ENCODE data around the gene ATXN1. TPM values are rescaled to one million over a fixed set of nuclear protein-coding genes. Genes with fewer than 3 reads are reported as not detected.

The ATXN1 gene
- total RNA-seq, 1 experiment from 2014 or later, result 25.6 TPM

GRCh38 chr6:16305246-16305725, 456.0 kb downstream of the ATXN1 start:
- H3K9me3 ChIP-seq (ENCODE audit: low read depth, low read length, poor library complexity, severe bottlenecking), result no peaks in the 10 kb centered on the region
- BruUV-seq (replicated peaks), result no TSS peak
- CTCF ChIA-PET, result no interaction called here
- no peak overlapping the region for H3K27ac ChIP-seq (ENCODE audit: low read depth, low read length, poor library complexity, severe bottlenecking)
- no peaks in the 10 kb centered on the region for H3K27me3 ChIP-seq (replicated peaks; ENCODE audit: insufficient read depth, low read depth, low read length, poor library complexity)
- H3K4me1 ChIP-seq (ENCODE audit: insufficient read depth, low read length, poor library complexity, severe bottlenecking), result no peaks in the 10 kb centered on the region
- H3K36me3 ChIP-seq (ENCODE audit: insufficient read depth, low read length, poor library complexity, severe bottlenecking), result no peaks in the 10 kb centered on the region
- DNase-seq (ENCODE audit: low spot score), result no peak
- intact Hi-C loops (cut with micrococcal nuclease; ENCODE audit: unreplicated experiment), result no loop called here
- H3K4me3 ChIP-seq (ENCODE audit: low read depth, low read length, poor library complexity, severe bottlenecking), result no peak overlapping the region
- TF ChIP-seq, protein P1, sequence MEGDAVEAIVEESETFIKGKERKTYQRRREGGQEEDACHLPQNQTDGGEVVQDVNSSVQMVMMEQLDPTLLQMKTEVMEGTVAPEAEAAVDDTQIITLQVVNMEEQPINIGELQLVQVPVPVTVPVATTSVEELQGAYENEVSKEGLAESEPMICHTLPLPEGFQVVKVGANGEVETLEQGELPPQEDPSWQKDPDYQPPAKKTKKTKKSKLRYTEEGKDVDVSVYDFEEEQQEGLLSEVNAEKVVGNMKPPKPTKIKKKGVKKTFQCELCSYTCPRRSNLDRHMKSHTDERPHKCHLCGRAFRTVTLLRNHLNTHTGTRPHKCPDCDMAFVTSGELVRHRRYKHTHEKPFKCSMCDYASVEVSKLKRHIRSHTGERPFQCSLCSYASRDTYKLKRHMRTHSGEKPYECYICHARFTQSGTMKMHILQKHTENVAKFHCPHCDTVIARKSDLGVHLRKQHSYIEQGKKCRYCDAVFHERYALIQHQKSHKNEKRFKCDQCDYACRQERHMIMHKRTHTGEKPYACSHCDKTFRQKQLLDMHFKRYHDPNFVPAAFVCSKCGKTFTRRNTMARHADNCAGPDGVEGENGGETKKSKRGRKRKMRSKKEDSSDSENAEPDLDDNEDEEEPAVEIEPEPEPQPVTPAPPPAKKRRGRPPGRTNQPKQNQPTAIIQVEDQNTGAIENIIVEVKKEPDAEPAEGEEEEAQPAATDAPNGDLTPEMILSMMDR (conservative IDR thresholded peaks at IDR 0.05; ENCODE audit: low read depth, low read length), result no peak
- no peak for TF ChIP-seq EZH2 (IDR thresholded peaks at IDR 0.05; ENCODE audit: borderline replicate concordance, low read depth, low read length, poor library complexity, severe bottlenecking)
- POLR2A ChIA-PET (ENCODE audit: low non-redundant PET), result no interaction called here

DNA sequence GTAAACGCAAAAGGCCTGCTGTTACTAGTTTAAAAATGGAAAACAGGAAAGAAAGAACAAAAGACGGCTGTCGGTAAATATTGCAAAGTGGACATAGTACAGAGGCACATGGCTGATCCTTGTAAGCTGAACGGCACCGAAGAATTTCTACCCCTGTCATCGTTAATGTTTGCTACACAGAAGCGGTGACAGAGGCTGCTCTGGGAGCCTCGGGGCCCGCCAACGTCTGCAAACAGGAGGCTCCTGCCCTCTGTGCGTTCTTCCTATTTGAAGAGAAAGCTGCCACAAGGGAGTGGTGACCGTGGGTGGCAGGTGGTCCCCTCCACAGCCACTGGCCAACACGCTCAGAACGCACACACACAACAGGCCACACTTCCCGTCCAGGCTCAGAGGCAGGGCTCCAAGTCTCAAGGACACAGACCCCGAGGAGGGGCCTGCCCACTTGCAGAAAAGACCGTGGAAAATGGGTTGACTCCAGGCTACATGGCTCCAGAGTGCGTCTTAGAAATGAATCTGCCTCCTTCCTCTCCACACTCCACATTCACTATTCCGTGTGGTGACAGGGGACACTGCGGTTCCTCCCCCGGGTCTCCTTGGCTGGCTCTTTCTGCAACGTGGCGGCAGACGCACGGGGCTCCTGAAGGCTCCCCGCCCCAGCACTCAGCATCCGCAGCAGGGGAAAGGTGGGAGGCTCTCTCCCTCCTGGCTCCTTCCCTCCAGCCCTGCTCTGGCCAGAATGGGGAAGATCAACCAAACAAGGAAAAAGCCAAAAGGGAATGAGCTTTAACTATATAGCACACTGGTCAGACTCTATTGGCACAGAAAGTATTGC, 458.3 kb downstream of the ATXN1 start:
- Histone ChIP-seq H3K36me3 (ENCODE audit: insufficient read depth, low read length, poor library complexity, severe bottlenecking) (no peaks in the 10 kb centered on the region), H3K27me3 (replicated peaks; ENCODE audit: insufficient read depth, low read depth, low read length, poor library complexity) (no peaks in the 10 kb centered on the region), H3K9me3 (ENCODE audit: low read depth, low read length, poor library complexity, severe bottlenecking) (no peaks in the 10 kb centered on the region), H3K4me3 (ENCODE audit: low read depth, low read length, poor library complexity, severe bottlenecking) (no peak overlapping the region), H3K27ac (ENCODE audit: low read depth, low read length, poor library complexity, severe bottlenecking) (no peak overlapping the region), H3K4me1 (ENCODE audit: insufficient read depth, low read length, poor library complexity, severe bottlenecking) (no peaks in the 10 kb centered on the region)
- BruUV-seq (replicated peaks), result no TSS peak
- no peak for TF ChIP-seq EZH2 (IDR thresholded peaks at IDR 0.05; ENCODE audit: borderline replicate concordance, low read depth, low read length, poor library complexity, severe bottlenecking)
- TF ChIP-seq, protein P1 (conservative IDR thresholded peaks at IDR 0.05; ENCODE audit: low read depth, low read length), result no peak
- no peak for DNase-seq (ENCODE audit: low spot score)
- ChIA-PET POLR2A (ENCODE audit: low non-redundant PET) (no interaction called here), CTCF (no interaction called here)
- intact Hi-C loops (cut with micrococcal nuclease; ENCODE audit: unreplicated experiment), result no loop called here

DNA sequence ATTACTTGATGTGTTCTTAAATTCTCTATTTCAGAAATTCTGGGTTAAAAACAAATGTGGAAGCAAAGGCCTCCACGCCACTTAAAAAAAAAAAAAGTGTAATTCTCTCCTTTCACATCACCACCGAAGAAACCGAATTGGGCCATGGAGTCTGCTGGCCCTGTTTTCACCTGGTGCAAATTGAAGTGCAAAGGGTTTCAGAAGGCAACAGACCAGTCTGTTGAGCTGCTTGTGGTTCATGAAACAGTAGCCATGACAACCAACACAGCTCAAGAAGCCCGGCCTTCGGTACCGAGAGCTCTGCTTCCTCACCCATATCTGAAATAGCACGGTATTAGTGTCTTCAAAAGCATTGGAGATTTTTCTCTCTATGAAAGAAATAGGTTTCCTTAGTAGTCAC, 459.7 kb downstream of the ATXN1 start:
- Histone ChIP-seq H3K27me3 (replicated peaks; ENCODE audit: insufficient read depth, low read depth, low read length, poor library complexity) (no peaks in the 10 kb centered on the region), H3K4me1 (ENCODE audit: insufficient read depth, low read length, poor library complexity, severe bottlenecking) (no peaks in the 10 kb centered on the region), H3K9me3 (ENCODE audit: low read depth, low read length, poor library complexity, severe bottlenecking) (no peaks in the 10 kb centered on the region), H3K27ac (ENCODE audit: low read depth, low read length, poor library complexity, severe bottlenecking) (no peak overlapping the region), H3K4me3 (ENCODE audit: low read depth, low read length, poor library complexity, severe bottlenecking) (no peak overlapping the region), H3K36me3 (ENCODE audit: insufficient read depth, low read length, poor library complexity, severe bottlenecking) (no peaks in the 10 kb centered on the region)
- no TSS peak for BruUV-seq (replicated peaks)
- POLR2A ChIA-PET (ENCODE audit: low non-redundant PET), result no interaction called here
- no peak for DNase-seq (ENCODE audit: low spot score)
- intact Hi-C loops (cut with micrococcal nuclease; ENCODE audit: unreplicated experiment), result no loop called here
- CTCF ChIA-PET, result no interaction called here
- TF ChIP-seq, protein P1 (conservative IDR thresholded peaks at IDR 0.05; ENCODE audit: low read depth, low read length), result no peak
- no peak for TF ChIP-seq EZH2 (IDR thresholded peaks at IDR 0.05; ENCODE audit: borderline replicate concordance, low read depth, low read length, poor library complexity, severe bottlenecking)
